ENCODE results near the gene CCDC150.

CCDC150 gene

GRCh38 chr2:196739031-196739430, 99.5 kb downstream of the CCDC150 start:
- TF ChIP-seq SIN3A (IDR thresholded peaks at IDR 0.05; ENCODE audit: borderline replicate concordance, insufficient read depth, low read length): no peak
- no peak for TF ChIP-seq REST (IDR thresholded peaks at IDR 0.05; ENCODE audit: insufficient read depth in 1 of 2, low read depth in 2 of 2, low read length in 2 of 2)
- no peak for TF ChIP-seq POLR2AphosphoS5 (IDR thresholded peaks at IDR 0.05; ENCODE audit: low read depth, low read length)
- no peak for TF ChIP-seq FOXP2 (optimal IDR thresholded peaks at IDR 0.05; ENCODE audit: borderline replicate concordance, extremely low read depth, extremely low read length, insufficient read depth)
- no peak for TF ChIP-seq TAF1 (IDR thresholded peaks at IDR 0.05; ENCODE audit: borderline replicate concordance, insufficient read depth, low read length)

GRCh38 chr2:196742216-196742615, 102.7 kb downstream of the CCDC150 start:
- no peak for TF ChIP-seq TAF1 (IDR thresholded peaks at IDR 0.05; ENCODE audit: borderline replicate concordance, insufficient read depth, low read length)
- TF ChIP-seq SIN3A (IDR thresholded peaks at IDR 0.05; ENCODE audit: borderline replicate concordance, insufficient read depth, low read length): no peak
- TF ChIP-seq POLR2AphosphoS5 (IDR thresholded peaks at IDR 0.05; ENCODE audit: low read depth, low read length): no peak
- TF ChIP-seq REST (IDR thresholded peaks at IDR 0.05; ENCODE audit: insufficient read depth in 1 of 2, low read depth in 2 of 2, low read length in 2 of 2): no peak
- TF ChIP-seq FOXP2 (optimal IDR thresholded peaks at IDR 0.05; ENCODE audit: borderline replicate concordance, extremely low read depth, extremely low read length, insufficient read depth): no peak

- TF ChIP-seq SIN3A (IDR thresholded peaks at IDR 0.05; ENCODE audit: borderline replicate concordance, insufficient read depth, low read length) (no peak), FOXP2 (optimal IDR thresholded peaks at IDR 0.05; ENCODE audit: borderline replicate concordance, extremely low read depth, extremely low read length, insufficient read depth) (no peak), TAF1 (IDR thresholded peaks at IDR 0.05; ENCODE audit: borderline replicate concordance, insufficient read depth, low read length) (no peak), REST (IDR thresholded peaks at IDR 0.05; ENCODE audit: insufficient read depth in 1 of 2, low read depth in 2 of 2, low read length in 2 of 2) (no peak), POLR2AphosphoS5 (IDR thresholded peaks at IDR 0.05; ENCODE audit: low read depth, low read length) (no peak)
These were observed 103.2 kb downstream of the CCDC150 start for GRCh38 chr2:196742685-196743084.

- TF ChIP-seq REST (IDR thresholded peaks at IDR 0.05; ENCODE audit: insufficient read depth in 1 of 2, low read depth in 2 of 2, low read length in 2 of 2) (no peak), FOXP2 (optimal IDR thresholded peaks at IDR 0.05; ENCODE audit: borderline replicate concordance, extremely low read depth, extremely low read length, insufficient read depth) (no peak), SIN3A (IDR thresholded peaks at IDR 0.05; ENCODE audit: borderline replicate concordance, insufficient read depth, low read length) (no peak), TAF1 (IDR thresholded peaks at IDR 0.05; ENCODE audit: borderline replicate concordance, insufficient read depth, low read length) (no peak), POLR2AphosphoS5 (IDR thresholded peaks at IDR 0.05; ENCODE audit: low read depth, low read length) (no peak)
These were observed 103.7 kb downstream of the CCDC150 start for GRCh38 chr2:196743165-196743564.

GRCh38 chr2:196745711-196746110, 106.2 kb downstream of the CCDC150 start:
- TF ChIP-seq TAF1 (IDR thresholded peaks at IDR 0.05; ENCODE audit: borderline replicate concordance, insufficient read depth, low read length) (no peak), REST (IDR thresholded peaks at IDR 0.05; ENCODE audit: insufficient read depth in 1 of 2, low read depth in 2 of 2, low read length in 2 of 2) (no peak), SIN3A (IDR thresholded peaks at IDR 0.05; ENCODE audit: borderline replicate concordance, insufficient read depth, low read length) (no peak), POLR2AphosphoS5 (IDR thresholded peaks at IDR 0.05; ENCODE audit: low read depth, low read length) (no peak)

All from PFSK-1 (cell line).